HEK293T (cell line): Measurements from ENCODE around the gene SAMD4B.

ENCODE experiments used
- CTCF ChIA-PET: fragments of 350-600 bp; formaldehyde crosslinking; extraction: SDS; loops from one replicate; lab custom pipeline; 2021; ENCODE audit warnings: antibody characterized with exemption, inconsistent platforms; lab: Yijun Ruan, JAX
- POLR2A ChIA-PET: fragments of 350-600 bp; formaldehyde crosslinking; extraction: SDS; loops from one replicate; lab custom pipeline; 2020; ENCODE audit warnings: antibody characterized with exemption, inconsistent platforms; lab: Yijun Ruan, JAX
- DNase-seq: peaks from one replicate; pipeline ENCODE4 v3.0.0; 2012; ENCODE audit warnings: mixed read lengths; ENCODE audit errors: extremely low spot score
- ARNT ChIP-seq: fragments of 450-650 bp; IDR thresholded peaks from 2 replicates; pipeline ENCODE4 v1.6.1; 2017; ENCODE audit warnings: mild to moderate bottlenecking
- BHLHE40 ChIP-seq: fragments of 450-650 bp; IDR thresholded peaks from 2 replicates; pipeline ENCODE4 v1.6.1; 2016; ENCODE audit warnings: mild to moderate bottlenecking, moderate library complexity, borderline replicate concordance
- CTBP1 ChIP-seq: fragments of 450-650 bp; IDR thresholded peaks from 2 replicates; pipeline ENCODE4 v1.6.1; 2016; ENCODE audit warnings: borderline replicate concordance
- ELF4 ChIP-seq: fragments of 450-650 bp; IDR thresholded peaks from 2 replicates; pipeline ENCODE4 v1.6.1; 2017; ENCODE audit warnings: antibody characterized with exemption
- FOXA1 ChIP-seq: fragments of 450-650 bp; IDR thresholded peaks from 2 replicates; pipeline ENCODE4 v1.6.1; 2016; ENCODE audit warnings: mild to moderate bottlenecking
- FOXK2 ChIP-seq: fragments of 450-650 bp; IDR thresholded peaks from 2 replicates; pipeline ENCODE4 v1.6.1; 2016; ENCODE audit warnings: mild to moderate bottlenecking
- FOXM1 ChIP-seq: fragments of 450-650 bp; IDR thresholded peaks from 2 replicates; pipeline ENCODE4 v1.6.1; 2017; ENCODE audit warnings: mild to moderate bottlenecking, borderline replicate concordance
- HDGF ChIP-seq: fragments of 450-650 bp; IDR thresholded peaks from 2 replicates; pipeline ENCODE4 v1.6.1; 2017; ENCODE audit warnings: antibody characterized with exemption, borderline replicate concordance
- L3MBTL2 ChIP-seq: fragments of 450-650 bp; conservative IDR thresholded peaks from 2 replicates; pipeline ENCODE4 v1.6.1; 2016; ENCODE audit warnings: mild to moderate bottlenecking
- LEF1 ChIP-seq: fragments of 450-650 bp; IDR thresholded peaks from 2 replicates; pipeline ENCODE4 v1.6.1; 2017; ENCODE audit warnings: mild to moderate bottlenecking, borderline replicate concordance
- NFRKB ChIP-seq: fragments of 450-650 bp; IDR thresholded peaks from 2 replicates; pipeline ENCODE4 v1.6.1; 2016; ENCODE audit warnings: mild to moderate bottlenecking, moderate library complexity
- PKNOX1 ChIP-seq: fragments of 450-650 bp; IDR thresholded peaks from 2 replicates; pipeline ENCODE4 v1.6.1; 2016
- SP1 ChIP-seq: fragments of 450-650 bp; IDR thresholded peaks from 2 replicates; pipeline ENCODE4 v1.6.1; 2017
- SUZ12 ChIP-seq: fragments of 450-650 bp; IDR thresholded peaks from 2 replicates; pipeline ENCODE4 v1.6.1; 2016; ENCODE audit warnings: mild to moderate bottlenecking
- TARDBP ChIP-seq: fragments of 450-650 bp; IDR thresholded peaks from 2 replicates; pipeline ENCODE4 v1.6.1; 2016
- ZNF384 ChIP-seq: fragments of 450-650 bp; IDR thresholded peaks from 2 replicates; pipeline ENCODE4 v1.6.1; 2016

SAMD4B gene

GRCh38 chr19:39415111-39416046 is 73.2 kb downstream of the SAMD4B start:
- TF ChIP-seq TARDBP (no peak), SP1 (no peak), L3MBTL2 (no peak), CTBP1 (no peak), PKNOX1 (no peak), ARNT (no peak), FOXM1 (no peak), BHLHE40 (no peak), SUZ12 (no peak), FOXA1 (no peak), ZNF384 (no peak), LEF1 (no peak)

GRCh38 chr19:39416152-39417120 is 74.2 kb downstream of the SAMD4B start:
- TF ChIP-seq BHLHE40 (no peak), FOXM1 (no peak), L3MBTL2 (no peak), SP1 (no peak), CTBP1 (no peak), LEF1 (no peak), NFRKB (no peak), HDGF (no peak), ELF4 (no peak)
- POLR2A ChIA-PET: interaction anchor here (1.3 to 6.8 kb wide), 2 partner anchors 17 to 19 kb away, joined by 3 to 78 read pairs; partner anchors contain the start of gene RPS16
- no peak for DNase-seq
- CTCF ChIA-PET: no interaction called here

More at GRCh38 chr19:39415111-39416046, 73.2 kb downstream of the SAMD4B start:
- POLR2A ChIA-PET: interaction anchor here (1.3 to 6.8 kb wide), 4 partner anchors 17 to 29 kb away, joined by 3 to 78 read pairs (median 30); partner anchors contain the start of gene RPS16
- CTCF ChIA-PET: no interaction called here
- no peak for DNase-seq

- ChIA-PET CTCF (no interaction called here), POLR2A (interaction anchor here (6.8 kb wide), 1 partner anchor 18 kb away, joined by 78 read pairs; the partner anchor contains the start of gene RPS16)
- no peak for TF ChIP-seq PKNOX1
- TF ChIP-seq ARNT: no peak
- no peak for TF ChIP-seq CTBP1
- TF ChIP-seq FOXM1: no peak
- TF ChIP-seq L3MBTL2: no peak
- TF ChIP-seq BHLHE40: no peak
- no peak for TF ChIP-seq ELF4
- TF ChIP-seq ZNF384: no peak
- no peak for TF ChIP-seq SUZ12
- no peak for TF ChIP-seq NFRKB
- TF ChIP-seq FOXA1: no peak
- no peak for TF ChIP-seq HDGF
- no peak for TF ChIP-seq LEF1
- TF ChIP-seq SP1: no peak
- TF ChIP-seq FOXK2: no peak
- TF ChIP-seq TARDBP: no peak
- no peak for DNase-seq
These were observed 75.4 kb downstream of the SAMD4B start for GRCh38 chr19:39417463-39418181.

- ChIA-PET POLR2A (interaction anchor here (6.8 kb wide), 1 partner anchor 17 kb away, joined by 78 read pairs; the partner anchor contains the start of gene RPS16), CTCF (no interaction called here)
- no peak for TF ChIP-seq FOXM1
- no peak for TF ChIP-seq L3MBTL2
- no peak for TF ChIP-seq SP1
- no peak for TF ChIP-seq NFRKB
- no peak for TF ChIP-seq FOXA1
- TF ChIP-seq PKNOX1: no peak
- DNase-seq: no peak
These were observed 76.8 kb downstream of the SAMD4B start for GRCh38 chr19:39419003-39419402.

- ChIA-PET POLR2A (interaction anchor here (1.6 to 6.8 kb wide), 3 partner anchors 8 to 15 kb away, joined by 4 to 78 read pairs (median 4); partner anchors contain the start of gene RPS16), CTCF (interaction anchor here (1.2 kb wide), 1 partner anchor 15 kb away, joined by 5 read pairs; the partner anchor contains the start of gene RPS16)
- no peak for DNase-seq
- no peak for TF ChIP-seq LEF1
- no peak for TF ChIP-seq FOXA1
- TF ChIP-seq BHLHE40: no peak
- TF ChIP-seq ELF4: no peak
- no peak for TF ChIP-seq NFRKB
- no peak for TF ChIP-seq PKNOX1
- TF ChIP-seq FOXM1: no peak
- no peak for TF ChIP-seq TARDBP
- no peak for TF ChIP-seq SUZ12
- TF ChIP-seq L3MBTL2: no peak
- no peak for TF ChIP-seq HDGF
- TF ChIP-seq ZNF384: no peak
- no peak for TF ChIP-seq SP1
- no peak for TF ChIP-seq FOXK2
These were observed 78.5 kb downstream of the SAMD4B start for GRCh38 chr19:39420769-39421168.
